T-cell (primary cell): ENCODE results near the gene IL36RN. TPM values are rescaled to one million over a fixed set of nuclear protein-coding genes. Genes with fewer than 3 reads are reported as not detected.
A peak's percentile ranks its signal among the peaks of the same experiment; 100 is the strongest.

Source experiments
- ATAC-seq, 4 experiments: fragments of 200-7000 bp in 3 of 4; fragments of 150-1000 bp in 1 of 4; cut with Tn5 transposase; replicated peaks in 1 of 4; 1 replicate in 3 of 4; 2 replicates in 1 of 4; pipeline ENCODE4 v1.10.0; 2021; ENCODE audit warnings: moderate library complexity in 3 of 4, mild to moderate bottlenecking in 2 of 4, moderate number of reproducible peaks in 1 of 4
- CTCF ChIA-PET, 2 donors: fragments of 300-600 bp; sonication (Branson Sonifier 250); formaldehyde crosslinking; loops; one replicate each; lab custom pipeline; 2022; ENCODE audit warnings: antibody characterized with exemption in 2 of 2; lab: Charles Lee
- POLR2A ChIA-PET, 2 donors: fragments of 300-600 bp; sonication (Branson Sonifier 250); formaldehyde crosslinking; loops; one replicate each; lab custom pipeline; 2022; ENCODE audit warnings: antibody characterized with exemption in 2 of 2; lab: Charles Lee
- DNase-seq, 35 experiments: peaks; one replicate each; pipeline versions ENCODE4 v3.0.0 to v3.0.0-alpha.2; 2013 to 2023
- H3K27ac ChIP-seq: one replicate; pipeline ENCODE4 v1.5.1; 2013; ENCODE audit warnings: low read length
- H3K27me3 ChIP-seq, 2 experiments: replicated peaks in 1 of 2; 1 replicate in 1 of 2; 2 replicates in 1 of 2; pipeline versions ENCODE4 v1.6.1 to v1.7.0; 2013; ENCODE audit warnings: low read length in 1 of 2, mixed read lengths in 1 of 2; ENCODE audit not compliant: control insufficient read depth in 2 of 2, insufficient read depth in 2 of 2; ENCODE audit errors: extremely low read depth in 1 of 2
- H3K36me3 ChIP-seq, 2 donors: 1 replicate in 1 of 2; 2 replicates in 1 of 2; pipeline versions ENCODE4 v1.6.1 to v1.7.0; 2013; ENCODE audit warnings: low read length in 1 of 2; ENCODE audit not compliant: control insufficient read depth in 2 of 2, insufficient read depth in 1 of 2; ENCODE audit errors: extremely low read depth in 1 of 2
- H3K4me1 ChIP-seq, 2 experiments: 1 replicate in 1 of 2; 2 replicates in 1 of 2; pipeline versions ENCODE4 v1.6.1 to v1.7.0; 2013; ENCODE audit warnings: low read length in 2 of 2, mixed read lengths in 1 of 2; ENCODE audit not compliant: insufficient read depth in 2 of 2, control insufficient read depth in 1 of 2; ENCODE audit errors: extremely low read depth in 1 of 2
- H3K4me3 ChIP-seq, 2 donors: 1 replicate in 1 of 2; 2 replicates in 1 of 2; pipeline versions ENCODE4 v1.5.1 to v1.7.0; 2013; ENCODE audit warnings: mild to moderate bottlenecking in 2 of 2, low read length in 1 of 2, moderate library complexity in 1 of 2; ENCODE audit not compliant: control insufficient read depth in 1 of 2; ENCODE audit errors: extremely low read depth in 1 of 2
- H3K9me3 ChIP-seq: 2 replicates; pipeline ENCODE4 v1.7.0; 2013
- H3K27ac Mint-ChIP-seq, 2 donors: one replicate each; pipeline ENCODE4 v1.8.0; 2020 to 2021; ENCODE audit warnings: mild to moderate bottlenecking in 2 of 2, mixed read lengths in 2 of 2
- H3K27me3 Mint-ChIP-seq, 2 donors: one replicate each; pipeline ENCODE4 v1.8.0; 2021 to 2022; ENCODE audit warnings: mixed read lengths in 2 of 2
- H3K36me3 Mint-ChIP-seq: one replicate; pipeline ENCODE4 v1.8.0; 2021; ENCODE audit warnings: mixed read lengths
- H3K4me1 Mint-ChIP-seq, 3 donors: one replicate each; pipeline ENCODE4 v1.8.0; 2020 to 2022; ENCODE audit warnings: mixed read lengths in 3 of 3, mild to moderate bottlenecking in 1 of 3
- H3K4me3 Mint-ChIP-seq, 3 donors: one replicate each; pipeline ENCODE4 v1.8.0; 2020 to 2022; ENCODE audit warnings: mild to moderate bottlenecking in 3 of 3, mixed read lengths in 3 of 3, moderate library complexity in 3 of 3
- H3K9me3 Mint-ChIP-seq, 3 donors: one replicate each; pipeline ENCODE4 v1.8.0; 2020 to 2022; ENCODE audit warnings: mixed read lengths in 3 of 3
- WGBS: methylation state at CpG from one replicate; pipeline ENCODE4 v1.1.5; 2013; ENCODE audit warnings: missing lambda C conversion rate; ENCODE audit not compliant: insufficient coverage; 5-methylcytosine and 5-hydroxymethylcytosine counted together
- total RNA-seq, 35 experiments: library from RNA in 6 of 35; stranded (reverse) in 6 of 35; fragments of 120-200 nt in 1 of 35; gene quantifications; one replicate each; pipeline versions ENCODE4 v1.2.1 to v1.2.4 and lab custom pipeline; 2013 to 2026

The IL36RN gene
- total RNA-seq, 5 donors from 2014 or later (not counting 1 experiment from before 2014, with no cell fraction given) = not detected

DNA sequence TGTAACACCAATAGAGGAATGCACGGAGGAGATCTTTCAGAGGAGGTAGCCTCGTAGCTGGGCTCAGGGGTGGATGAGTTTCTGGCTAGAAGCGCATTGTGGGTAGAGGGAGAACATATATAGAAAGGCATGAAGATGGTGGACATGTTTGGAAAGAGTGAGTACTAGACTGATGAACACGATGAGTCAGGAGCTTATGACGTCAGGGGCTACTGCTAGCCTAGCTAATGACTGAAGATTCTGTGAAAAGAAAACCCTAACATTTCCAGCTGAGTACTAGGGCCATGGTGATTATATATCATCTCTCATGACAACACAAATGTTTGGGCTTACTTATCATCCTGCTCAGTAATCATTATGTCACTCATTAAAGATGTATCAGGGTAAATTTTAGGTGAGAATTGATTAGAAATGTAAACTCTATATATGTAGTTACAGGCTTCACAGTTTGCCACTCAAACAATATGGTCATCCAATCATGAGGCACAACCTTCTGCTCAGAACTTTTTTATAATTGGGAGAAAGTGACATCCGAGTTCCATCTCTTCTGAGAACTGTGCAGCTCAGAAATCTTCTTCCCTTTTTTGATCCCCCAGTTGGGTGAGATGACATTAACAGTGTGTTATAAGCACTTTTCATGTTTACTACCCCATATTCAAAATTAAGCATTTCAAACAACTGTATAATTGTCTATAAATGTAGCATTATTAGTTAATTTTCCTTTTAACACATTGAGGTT is 46.2 kb downstream of the IL36RN start:
- DNase-seq (no peak), ATAC-seq (no peak)
- CTCF ChIA-PET = interaction anchor here in 1 of 2 donors (0.6 kb wide), 1 partner anchor 1795 kb away, joined by 3 read pairs; no protein-coding TSS in a partner anchor
- H3K4me3 Mint-ChIP-seq = no peak overlapping the region
- no peaks in the 10 kb centered on the region for H3K9me3 ChIP-seq
- H3K9me3 Mint-ChIP-seq = peaks cover 0 to 6% (median 3%) of the 10 kb centered on the region in 3 donors
- H3K27me3 ChIP-seq = no peaks in the 10 kb centered on the region
- no peaks in the 10 kb centered on the region for H3K36me3 Mint-ChIP-seq
- no peak overlapping the region for H3K4me3 ChIP-seq
- H3K4me1 ChIP-seq = no peaks in the 10 kb centered on the region
- 69% methylated on average over 5 of the region's 6 CpGs for WGBS
- H3K27ac Mint-ChIP-seq = no peak overlapping the region
- H3K27ac ChIP-seq = no peak overlapping the region
- no peaks in the 10 kb centered on the region for H3K4me1 Mint-ChIP-seq
- POLR2A ChIA-PET = no interaction called here
- H3K36me3 ChIP-seq = no peaks in the 10 kb centered on the region
- H3K27me3 Mint-ChIP-seq = peaks cover 0 to 6% of the 10 kb centered on the region in 2 donors

DNA sequence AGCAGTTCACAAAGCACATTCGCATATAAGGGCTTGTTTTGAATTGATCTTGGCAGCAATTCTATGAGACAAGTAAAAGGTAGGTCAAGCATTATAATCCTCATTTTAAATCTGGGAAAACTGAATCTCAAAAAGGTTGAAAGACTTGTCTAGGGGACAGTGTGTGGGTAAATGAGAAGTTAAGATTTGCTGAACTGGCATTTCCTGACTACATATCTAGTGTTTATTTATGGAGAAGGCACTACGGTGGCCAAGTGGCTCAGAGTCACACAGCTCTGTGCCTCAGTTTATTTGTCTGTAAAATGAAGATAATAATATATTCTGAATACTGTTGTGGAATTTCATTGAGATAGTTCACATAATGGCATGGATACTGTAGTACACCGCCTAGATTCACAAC is 52.1 kb downstream of the IL36RN start:
- WGBS = 100% methylated on average over 1 of the region's 3 CpGs
- Histone ChIP-seq H3K36me3 (no peaks in the 10 kb centered on the region), H3K4me3 (no peak overlapping the region), H3K27me3 (no peaks in the 10 kb centered on the region), H3K4me1 (peaks cover 8 to 9% of the 10 kb centered on the region in 2 experiments), H3K9me3 (no peaks in the 10 kb centered on the region), H3K27ac (no peak overlapping the region)
- Mint-ChIP-seq H3K9me3 (no peaks in the 10 kb centered on the region), H3K4me1 (peaks cover 0 to 5% (median 5%) of the 10 kb centered on the region in 3 donors), H3K36me3 (no peaks in the 10 kb centered on the region), H3K27ac (no peak overlapping the region), H3K4me3 (no peak overlapping the region), H3K27me3 (peaks cover 0 to 6% of the 10 kb centered on the region in 2 donors)
- ChIA-PET CTCF (no interaction called here), POLR2A (no interaction called here)
- DNase-seq (no peak), ATAC-seq (no peak)

DNA sequence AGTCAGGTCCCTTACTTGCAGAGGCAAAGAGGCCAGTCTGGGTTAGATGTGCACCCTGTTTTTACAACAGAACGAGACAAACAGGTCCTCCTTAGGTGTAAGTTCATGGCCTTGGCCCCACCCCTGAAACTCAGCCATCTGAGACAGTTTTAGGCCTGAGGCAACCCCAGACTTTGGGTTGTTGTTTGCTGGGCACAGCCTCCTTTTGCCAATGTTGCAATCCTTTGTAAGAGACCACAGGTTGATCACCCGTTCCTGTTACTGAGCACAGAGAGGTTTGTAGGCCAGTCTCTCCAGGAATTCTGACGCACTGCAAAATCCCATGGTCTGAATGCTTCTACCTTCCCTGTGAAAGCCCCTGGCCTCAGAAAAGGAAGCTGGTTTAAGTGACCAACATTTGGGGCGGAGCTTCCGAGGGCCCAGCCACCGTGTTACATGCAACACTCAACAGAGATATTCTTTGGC is 52.9 kb downstream of the IL36RN start:
- DNase-seq (peak in 1 of 35 experiments; percentile 13), ATAC-seq (no peak)
- H3K27me3 ChIP-seq = no peaks in the 10 kb centered on the region
- no peaks in the 10 kb centered on the region for H3K9me3 ChIP-seq
- H3K27ac Mint-ChIP-seq = no peak overlapping the region
- H3K4me3 ChIP-seq = no peak overlapping the region
- H3K9me3 Mint-ChIP-seq = no peaks in the 10 kb centered on the region
- no peaks in the 10 kb centered on the region for H3K36me3 Mint-ChIP-seq
- peaks cover 4 to 11% (median 9%) of the 10 kb centered on the region in 3 donors for H3K4me1 Mint-ChIP-seq
- H3K4me1 ChIP-seq = peaks cover 8 to 16% of the 10 kb centered on the region in 2 experiments
- ChIA-PET POLR2A (interaction anchor here in 1 of 2 donors (0.6 kb wide), 1 partner anchor 56 kb away, joined by 3 read pairs; no protein-coding TSS in a partner anchor), CTCF (no interaction called here)
- WGBS = 88% methylated on average over 4 of the region's 6 CpGs
- no peak overlapping the region for H3K4me3 Mint-ChIP-seq
- no peak overlapping the region for H3K27ac ChIP-seq
- H3K36me3 ChIP-seq = no peaks in the 10 kb centered on the region
- peaks cover 0 to 6% of the 10 kb centered on the region in 2 donors for H3K27me3 Mint-ChIP-seq

DNA sequence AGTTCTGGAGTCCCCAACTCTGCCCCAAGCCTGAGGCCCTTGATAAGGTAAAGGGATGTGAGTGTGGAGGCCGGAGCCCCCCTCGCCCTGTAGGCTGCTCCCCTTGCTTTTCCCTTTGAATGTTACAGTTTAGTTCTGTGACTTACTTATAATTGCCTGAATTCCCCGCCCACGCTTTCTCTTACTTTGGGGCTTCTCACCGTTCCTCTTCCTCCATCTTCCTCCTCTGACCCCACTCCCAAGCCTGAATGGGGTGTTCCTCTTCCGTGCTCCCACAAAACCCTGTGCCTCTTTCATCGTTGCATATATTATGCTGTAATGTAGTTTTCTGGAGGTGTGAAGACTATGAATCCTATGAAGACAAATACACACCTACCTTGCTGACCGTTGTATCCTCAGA is 53.4 kb downstream of the IL36RN start:
- no peaks in the 10 kb centered on the region for H3K9me3 ChIP-seq
- H3K27me3 ChIP-seq = no peaks in the 10 kb centered on the region
- Mint-ChIP-seq H3K4me1 (peaks cover 9 to 13% (median 10%) of the 10 kb centered on the region in 3 donors), H3K4me3 (no peak overlapping the region), H3K9me3 (no peaks in the 10 kb centered on the region), H3K27ac (no peak overlapping the region), H3K27me3 (peaks cover 0 to 6% of the 10 kb centered on the region in 2 donors), H3K36me3 (no peaks in the 10 kb centered on the region)
- ATAC-seq (no peak), DNase-seq (no peak)
- H3K36me3 ChIP-seq = no peaks in the 10 kb centered on the region
- ChIA-PET POLR2A (interaction anchor here in 1 of 2 donors (0.6 kb wide), 1 partner anchor 55 kb away, joined by 3 read pairs; no protein-coding TSS in a partner anchor), CTCF (no interaction called here)
- no CpG with 5 or more reads among the region's 8 CpGs for WGBS
- H3K4me3 ChIP-seq = no peak overlapping the region
- peaks cover 11 to 17% of the 10 kb centered on the region in 2 experiments for H3K4me1 ChIP-seq
- H3K27ac ChIP-seq = no peak overlapping the region

DNA sequence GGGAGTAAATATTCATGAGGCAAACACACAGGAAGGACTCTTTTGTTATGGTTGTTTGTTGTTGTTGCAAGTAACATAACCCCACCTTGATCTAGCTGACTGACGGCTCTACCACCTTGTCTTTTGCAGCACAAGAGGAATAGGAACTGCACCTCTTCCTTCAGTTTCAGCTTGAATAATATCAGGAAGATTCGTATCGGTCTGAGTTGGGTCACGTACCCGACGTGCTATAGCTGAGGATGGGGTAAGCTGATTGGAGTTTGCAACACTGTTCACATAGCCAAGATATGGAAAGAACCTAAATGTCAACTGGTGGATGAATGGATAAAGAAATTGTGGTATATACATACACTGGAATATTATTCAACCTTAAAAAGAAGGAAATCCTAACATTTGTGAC is 53.9 kb downstream of the IL36RN start:
- CTCF ChIA-PET = interaction anchor here (0.6 to 0.8 kb wide), 3 partner anchors 24 to 213 kb away, joined by 3 to 5 read pairs (median 4); no protein-coding TSS in a partner anchor
- Histone ChIP-seq H3K9me3 (no peaks in the 10 kb centered on the region), H3K27me3 (no peaks in the 10 kb centered on the region), H3K4me1 (peaks cover 11 to 17% of the 10 kb centered on the region in 2 experiments), H3K36me3 (no peaks in the 10 kb centered on the region), H3K27ac (no peak overlapping the region), H3K4me3 (no peak overlapping the region)
- Mint-ChIP-seq H3K36me3 (no peaks in the 10 kb centered on the region), H3K4me1 (peaks cover 9 to 13% (median 12%) of the 10 kb centered on the region in 3 donors), H3K9me3 (no peaks in the 10 kb centered on the region), H3K27me3 (peaks cover 0 to 6% of the 10 kb centered on the region in 2 donors), H3K4me3 (no peak overlapping the region), H3K27ac (no peak overlapping the region)
- DNase-seq = no peak
- no CpG with 5 or more reads among the region's 6 CpGs for WGBS
- no peak for ATAC-seq
- POLR2A ChIA-PET = no interaction called here

DNA sequence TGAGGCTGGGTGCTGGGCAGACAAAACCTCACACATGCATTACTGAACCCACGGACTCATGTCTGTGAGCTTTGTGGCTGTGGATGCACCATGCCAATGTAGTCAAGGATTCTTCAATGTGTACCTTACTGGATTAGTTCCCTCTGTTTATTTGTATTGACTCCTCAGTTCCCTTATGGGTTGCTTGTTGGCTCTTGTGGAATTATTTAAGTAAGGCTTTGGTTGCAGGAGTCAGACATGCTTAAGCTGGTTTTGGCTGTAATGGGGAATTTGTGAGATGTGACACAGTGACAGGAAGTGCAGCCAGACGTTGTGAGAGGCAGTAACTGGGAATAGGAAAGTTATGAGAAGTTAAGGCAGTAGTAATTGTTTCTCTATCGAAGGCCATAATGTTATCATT is 54.8 kb downstream of the IL36RN start:
- H3K36me3 ChIP-seq = no peaks in the 10 kb centered on the region
- H3K4me3 ChIP-seq = no peak overlapping the region
- no peak for ATAC-seq
- no peaks in the 10 kb centered on the region for H3K36me3 Mint-ChIP-seq
- H3K9me3 Mint-ChIP-seq = no peaks in the 10 kb centered on the region
- H3K4me1 ChIP-seq = peaks cover 11 to 17% of the 10 kb centered on the region in 2 experiments
- no peak overlapping the region for H3K4me3 Mint-ChIP-seq
- WGBS = 43% methylated on average over 2 of the region's 3 CpGs
- no peak overlapping the region for H3K27ac Mint-ChIP-seq
- POLR2A ChIA-PET = no interaction called here
- no peak for DNase-seq
- H3K27me3 ChIP-seq = no peaks in the 10 kb centered on the region
- H3K27me3 Mint-ChIP-seq = peaks cover 0 to 1% of the 10 kb centered on the region in 2 donors
- no peak overlapping the region for H3K27ac ChIP-seq
- H3K9me3 ChIP-seq = no peaks in the 10 kb centered on the region
- CTCF ChIA-PET = interaction anchor here in 1 of 2 donors (0.6 kb wide), 1 partner anchor 25 kb away, joined by 3 read pairs; no protein-coding TSS in a partner anchor
- H3K4me1 Mint-ChIP-seq = peaks cover 9 to 13% (median 12%) of the 10 kb centered on the region in 3 donors
